GM18517 (cell line): Measurements from ENCODE around the gene PPP4R1.

Experiments used
- ATAC-seq: cut with Tn5 transposase; IDR thresholded peaks from one replicate; pipeline ENCODE4 v1.9.1; 2021; ENCODE audit warnings: mild to moderate bottlenecking, moderate library complexity; ENCODE audit not compliant: unreplicated experiment

The PPP4R1 gene

GRCh38 chr18:9517869-9518268 lies 96.5 kb downstream of the PPP4R1 start:
- no peak for ATAC-seq

GRCh38 chr18:9516437-9517064 lies 97.8 kb downstream of the PPP4R1 start:
- ATAC-seq: no peak

DNA sequence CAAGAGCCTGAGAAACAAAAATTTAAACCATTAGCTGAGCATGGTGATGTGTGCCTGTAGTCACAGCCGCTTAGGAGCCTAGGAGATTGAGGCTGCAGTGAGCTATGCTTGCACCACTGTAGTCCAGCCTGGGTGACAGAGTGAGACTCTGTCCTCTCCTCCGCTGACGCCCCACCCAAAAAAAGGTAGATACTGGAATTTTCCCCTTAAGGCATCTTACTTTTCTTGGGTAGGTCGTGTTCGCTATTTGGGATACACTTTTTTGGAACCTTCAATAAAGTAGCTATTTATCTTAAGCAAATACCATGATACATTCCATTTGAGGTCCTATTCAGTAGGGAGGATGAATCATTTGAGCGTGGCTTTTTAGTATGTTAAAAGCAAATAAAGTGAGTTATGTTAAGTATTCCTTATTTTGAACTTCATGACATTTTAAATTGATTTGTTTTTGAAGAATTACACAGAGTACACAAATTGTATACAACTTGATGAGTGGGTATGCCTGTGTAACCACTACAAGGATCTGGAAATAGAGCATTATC lies 100.3 kb downstream of the PPP4R1 start:
- no peak for ATAC-seq

GRCh38 chr18:9508446-9509025 lies 105.8 kb downstream of the PPP4R1 start:
- ATAC-seq: no peak

- no peak for ATAC-seq
Observed at GRCh38 chr18:9507565-9508088, 106.7 kb downstream of the PPP4R1 start.

GRCh38 chr18:9506046-9506792 lies 108.1 kb downstream of the PPP4R1 start:
- ATAC-seq: no peak
